ENCODE results near the gene TXNDC5. TPM values are rescaled to one million over a fixed set of nuclear protein-coding genes. Genes with fewer than 3 reads are reported as not detected.

The TXNDC5 gene
- total and polyA plus RNA-seq, 10 donors: 25.9 to 645 (median 194) TPM

GRCh38 chr6:7886132-7886531 lies 24.5 kb downstream of the TXNDC5 start:
- TF ChIP-seq POLR2AphosphoS5 (IDR thresholded peaks at IDR 0.05) (no peak), CTCF (IDR thresholded peaks at IDR 0.05 in 8 of 11, conservative IDR thresholded peaks at IDR 0.05 in 3 of 11) (no peak), POLR2A (IDR thresholded peaks at IDR 0.05) (no peak)
- 87 to 98% (median 93%) methylated on average over 3 of the region's 3 CpGs for WGBS, 5 donors
- intact Hi-C loops (cut with DNase I; ENCODE audit: low total_unique reads): no loop called here
- no peaks in the 10 kb centered on the region for H3K27me3 ChIP-seq (replicated peaks in 1 of 7)
- H3K36me3 ChIP-seq: peaks cover 13 to 100% (median 98%) of the 10 kb centered on the region in 6 donors
- no peaks in the 10 kb centered on the region for H3K4me1 ChIP-seq
- peak; percentile 46 for DNase-seq
- no peak overlapping the region for H3K4me3 ChIP-seq
- H3K27ac ChIP-seq: no peak overlapping the region
- H3K9me3 ChIP-seq: no peaks in the 10 kb centered on the region

GRCh38 chr6:7883381-7883780 lies 27.2 kb downstream of the TXNDC5 start:
- Histone ChIP-seq H3K4me3 (no peak overlapping the region), H3K36me3 (peaks cover 13 to 95% (median 83%) of the 10 kb centered on the region in 6 donors), H3K9me3 (no peaks in the 10 kb centered on the region), H3K27me3 (replicated peaks in 1 of 7) (no peaks in the 10 kb centered on the region), H3K4me1 (no peaks in the 10 kb centered on the region), H3K27ac (no peak overlapping the region)
- WGBS, 5 donors: 90 to 97% (median 96%) methylated on average over 8 of the region's 8 CpGs
- TF ChIP-seq POLR2AphosphoS5 (IDR thresholded peaks at IDR 0.05): no peak
- no peak for TF ChIP-seq CTCF (IDR thresholded peaks at IDR 0.05 in 8 of 11, conservative IDR thresholded peaks at IDR 0.05 in 3 of 11)
- no peak for TF ChIP-seq POLR2A (IDR thresholded peaks at IDR 0.05)
- intact Hi-C loops (cut with DNase I; ENCODE audit: low total_unique reads): no loop called here
- DNase-seq: peak; percentile 25

GRCh38 chr6:7882505-7883257 lies 27.9 kb downstream of the TXNDC5 start:
- no peak overlapping the region for H3K27ac ChIP-seq
- no peaks in the 10 kb centered on the region for H3K27me3 ChIP-seq (replicated peaks in 1 of 7)
- intact Hi-C loops (cut with DNase I; ENCODE audit: low total_unique reads): no loop called here
- H3K9me3 ChIP-seq: no peaks in the 10 kb centered on the region
- no peak overlapping the region for H3K4me3 ChIP-seq
- 91 to 95% (median 94%) methylated on average over 18 to 19 of the region's 19 CpGs for WGBS, 5 donors
- DNase-seq: peak; percentile 29
- TF ChIP-seq POLR2AphosphoS5 (IDR thresholded peaks at IDR 0.05) (no peak), POLR2A (IDR thresholded peaks at IDR 0.05) (no peak), CTCF (IDR thresholded peaks at IDR 0.05 in 8 of 11, conservative IDR thresholded peaks at IDR 0.05 in 3 of 11) (no peak)
- H3K36me3 ChIP-seq: peaks cover 13 to 88% (median 76%) of the 10 kb centered on the region in 6 donors
- H3K4me1 ChIP-seq: no peaks in the 10 kb centered on the region

- 87 to 97% (median 94%) methylated on average over 8 of the region's 8 CpGs for WGBS, 5 donors
- intact Hi-C loops (cut with DNase I; ENCODE audit: low total_unique reads): no loop called here
- Histone ChIP-seq H3K36me3 (peaks cover 13 to 81% (median 69%) of the 10 kb centered on the region in 6 donors), H3K9me3 (no peaks in the 10 kb centered on the region), H3K27me3 (replicated peaks in 1 of 7) (no peaks in the 10 kb centered on the region), H3K27ac (no peak overlapping the region), H3K4me1 (no peaks in the 10 kb centered on the region), H3K4me3 (no peak overlapping the region)
- TF ChIP-seq POLR2AphosphoS5 (IDR thresholded peaks at IDR 0.05) (no peak), POLR2A (IDR thresholded peaks at IDR 0.05) (no peak), CTCF (IDR thresholded peaks at IDR 0.05 in 8 of 11, conservative IDR thresholded peaks at IDR 0.05 in 3 of 11) (no peak)
- DNase-seq: peak; percentile 14
Measured at GRCh38 chr6:7881765-7882500, 28.7 kb downstream of the TXNDC5 start.

Measured in spleen (tissue), 11 donors.